ENCODE measurements around the gene NRXN3.

The NRXN3 gene

GRCh38 chr14:78170203-78170602 is at the start of gene NRXN3:
Gene NRXN3 (plus strand): TSS chr14:78170373. CDS start chr14:78243094, 72,721 bp downstream.
- no peak for DNase-seq

- no peak for DNase-seq
These were observed 47.7 kb upstream of the NRXN3 start for GRCh38 chr14:78122436-78122835.

GRCh38 chr14:78123650-78124253 is 46.4 kb upstream of the NRXN3 start:
- DNase-seq: no peak

- no peak for DNase-seq
These were observed 42.2 kb upstream of the NRXN3 start for GRCh38 chr14:78127961-78128360.

- no peak for DNase-seq
These were observed 40.8 kb upstream of the NRXN3 start for GRCh38 chr14:78129375-78129774.

- no peak for DNase-seq
These were observed 39.8 kb upstream of the NRXN3 start for GRCh38 chr14:78130356-78130755.

GRCh38 chr14:78131201-78131600 is 39.0 kb upstream of the NRXN3 start:
- no peak for DNase-seq

GRCh38 chr14:78131616-78132015 is 38.6 kb upstream of the NRXN3 start:
- DNase-seq: no peak

GRCh38 chr14:78135450-78135891 is 34.7 kb upstream of the NRXN3 start:
- no peak for DNase-seq

- DNase-seq: no peak
These were observed 33.5 kb upstream of the NRXN3 start for GRCh38 chr14:78136695-78137094.

GRCh38 chr14:78141590-78141989 is 28.6 kb upstream of the NRXN3 start:
- DNase-seq: no peak

- DNase-seq: no peak
These were observed 27.2 kb upstream of the NRXN3 start for GRCh38 chr14:78142998-78143397.

GRCh38 chr14:78143489-78144145 is 26.6 kb upstream of the NRXN3 start:
- DNase-seq: no peak

GRCh38 chr14:78152201-78153063 is 17.7 kb upstream of the NRXN3 start:
- no peak for DNase-seq

GRCh38 chr14:78153064-78153341 is 17.2 kb upstream of the NRXN3 start:
- DNase-seq: no peak

GRCh38 chr14:78154827-78155226 is 15.3 kb upstream of the NRXN3 start:
- DNase-seq: no peak

GRCh38 chr14:78156196-78156595 is 14.0 kb upstream of the NRXN3 start:
- no peak for DNase-seq

- no peak for DNase-seq
These were observed 12.4 kb upstream of the NRXN3 start for GRCh38 chr14:78157494-78158437.

GRCh38 chr14:78162202-78162601 is 8.0 kb upstream of the NRXN3 start:
- DNase-seq: no peak

GRCh38 chr14:78164226-78164853 is 5.8 kb upstream of the NRXN3 start:
- DNase-seq: no peak

GRCh38 chr14:78172428-78172827 is 2.3 kb downstream of the NRXN3 start:
- no peak for DNase-seq

- no peak for DNase-seq
These were observed 3.3 kb downstream of the NRXN3 start for GRCh38 chr14:78173346-78174035.

Data from activated CD4-positive, alpha-beta T cell treated with anti-CD3 and anti-CD28 coated beads, Interleukin-2, amount 50 U/mL, for 1 hour (primary cell).